Ammon's horn (tissue), 1 donor: ENCODE results near the gene KCNQ1.

ENCODE experiments used
- DNase-seq: peaks from one replicate; pipeline ENCODE4 v3.0.0-alpha.2; 2016; ENCODE audit warnings: low spot score

KCNQ1 gene

DNA sequence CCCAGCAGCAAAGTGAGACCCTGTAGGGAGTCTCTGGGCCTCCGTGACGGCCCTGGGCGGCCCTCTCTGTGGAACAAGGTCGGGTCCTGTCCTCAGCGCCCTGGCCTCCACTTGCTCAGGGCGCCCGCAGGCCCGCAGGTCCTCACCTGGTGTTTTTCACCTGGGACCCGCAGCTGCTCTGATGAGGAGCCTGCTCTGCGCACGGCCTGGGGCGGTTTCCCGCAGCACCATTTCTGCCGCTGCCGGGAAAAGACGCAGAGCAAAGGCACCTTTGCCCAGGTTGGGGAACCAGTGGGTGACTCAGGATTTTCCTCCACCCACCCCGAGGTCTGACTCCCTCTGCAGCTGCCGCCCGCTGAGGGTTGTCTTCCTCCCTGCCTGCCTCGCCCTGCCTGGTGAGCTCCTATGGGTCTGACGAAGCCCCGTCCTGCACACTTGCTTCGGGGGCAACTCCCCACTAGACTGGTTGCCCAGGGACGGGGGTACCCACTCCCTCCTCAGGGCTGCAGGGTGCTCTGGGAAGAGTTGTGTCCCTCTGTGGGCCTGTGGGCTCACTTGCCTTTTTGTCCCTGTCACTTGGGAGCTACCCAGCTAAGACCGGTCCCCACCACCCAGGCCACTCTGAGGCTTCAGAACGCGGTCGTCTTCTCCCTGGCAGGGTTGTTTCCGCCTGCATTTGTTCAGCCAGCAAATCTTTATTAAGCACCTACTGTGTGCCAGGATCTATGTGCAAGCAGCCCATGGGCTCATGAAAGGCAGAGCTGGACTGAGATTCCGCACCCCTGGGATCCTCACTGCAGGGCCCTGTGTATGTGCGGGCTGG, 89.5 kb downstream of the KCNQ1 start:
- DNase-seq, result no peak

DNA sequence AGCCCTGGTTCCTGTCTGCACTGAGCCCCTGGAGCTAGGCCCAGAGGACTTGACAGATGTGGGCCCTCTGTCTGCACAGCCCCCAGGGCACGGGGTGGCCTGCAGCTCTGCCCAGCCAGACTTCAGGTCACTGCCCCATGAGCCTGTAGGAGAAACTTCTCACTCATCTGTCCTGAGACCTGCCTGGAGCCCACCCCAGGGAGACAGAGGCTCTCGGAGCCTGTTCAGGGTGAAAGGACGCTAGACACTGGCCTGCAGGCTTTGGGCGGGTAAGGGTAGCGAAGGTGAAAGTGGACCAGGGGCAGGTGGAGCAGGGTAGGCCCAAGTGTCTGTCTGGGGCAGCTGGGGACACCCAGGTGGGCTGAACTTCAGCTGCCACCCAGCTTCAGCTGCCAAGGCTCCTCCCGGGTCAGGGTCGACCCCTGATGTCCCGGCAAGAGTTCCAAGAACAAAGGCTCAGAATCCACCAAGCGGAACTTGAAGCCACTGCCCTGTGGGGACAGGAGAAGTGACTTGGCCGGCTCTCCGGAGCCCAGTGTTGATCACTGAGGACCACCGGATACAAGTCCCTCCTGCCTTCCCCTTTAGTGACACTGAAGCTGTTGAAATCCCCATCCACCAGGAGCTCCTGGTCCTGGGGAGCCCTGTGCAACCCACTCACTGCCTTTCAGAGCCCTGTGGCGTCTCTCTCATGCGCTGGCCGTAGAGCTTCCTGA, 90.3 kb downstream of the KCNQ1 start:
- no peak for DNase-seq

DNA sequence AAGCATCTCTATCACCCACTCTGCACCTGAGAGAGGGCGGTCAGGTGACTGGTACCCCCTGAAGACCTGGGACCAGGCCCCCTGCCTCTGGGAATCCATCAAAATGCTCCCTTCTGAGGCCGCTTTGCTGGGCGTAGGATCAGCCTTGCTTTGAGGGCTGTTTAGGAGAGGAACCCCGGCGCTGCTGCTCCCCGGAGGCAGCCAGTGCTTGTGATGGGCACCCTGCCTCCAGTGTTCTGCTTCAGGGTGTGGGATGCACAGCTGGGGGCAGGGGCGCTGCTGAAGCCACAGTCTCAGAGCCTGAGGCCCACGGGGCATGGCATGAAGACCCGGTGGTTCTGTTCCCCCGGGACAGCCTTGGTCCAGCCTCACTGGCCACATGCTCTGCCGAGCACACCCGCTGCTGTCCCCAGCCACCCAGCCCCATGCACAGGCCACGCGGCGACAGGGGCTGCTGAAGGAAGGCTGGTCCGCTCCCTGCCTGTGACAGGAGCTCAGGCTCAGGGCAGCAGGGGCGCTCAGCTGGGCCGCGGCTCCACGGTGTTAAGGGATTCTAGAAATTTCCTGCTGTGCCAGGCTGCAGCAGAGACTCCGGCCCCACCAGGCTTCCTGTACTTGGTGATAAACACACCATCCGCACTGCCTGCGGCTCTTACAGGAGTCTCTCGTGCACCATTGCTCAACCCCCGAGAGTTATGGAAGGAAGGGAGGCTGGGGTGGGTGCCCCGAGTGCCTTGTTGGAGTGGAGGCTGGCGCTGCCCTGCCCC, 91.0 kb downstream of the KCNQ1 start:
- DNase-seq, result no peak

DNA sequence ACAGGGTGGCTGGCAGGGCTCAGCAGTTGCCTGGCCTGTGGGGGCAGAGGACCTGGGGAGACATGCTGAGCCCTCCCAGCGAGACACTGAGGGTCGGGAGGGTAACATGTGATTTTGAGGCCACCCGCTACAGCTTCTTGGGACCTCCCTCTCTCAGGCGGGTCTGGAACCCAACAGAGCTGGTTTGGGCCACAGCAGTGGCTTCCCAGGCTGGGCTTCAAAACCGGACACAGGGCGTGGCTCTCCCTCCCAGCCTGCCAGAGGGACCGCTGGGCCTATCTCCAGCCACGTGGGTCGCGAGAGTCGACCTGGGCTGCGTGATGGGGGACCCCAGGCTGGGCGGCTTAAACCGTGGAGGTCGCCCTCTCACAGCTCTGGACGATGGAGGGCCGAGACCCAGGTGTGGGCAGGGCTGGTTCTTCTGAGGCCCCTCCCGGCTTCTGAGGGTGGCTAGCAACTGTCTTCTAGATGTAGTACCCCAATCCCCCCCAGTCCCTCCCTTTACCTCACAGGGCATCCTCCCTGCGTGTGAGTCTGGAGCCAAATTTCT, 91.7 kb downstream of the KCNQ1 start:
- DNase-seq, result no peak

DNA sequence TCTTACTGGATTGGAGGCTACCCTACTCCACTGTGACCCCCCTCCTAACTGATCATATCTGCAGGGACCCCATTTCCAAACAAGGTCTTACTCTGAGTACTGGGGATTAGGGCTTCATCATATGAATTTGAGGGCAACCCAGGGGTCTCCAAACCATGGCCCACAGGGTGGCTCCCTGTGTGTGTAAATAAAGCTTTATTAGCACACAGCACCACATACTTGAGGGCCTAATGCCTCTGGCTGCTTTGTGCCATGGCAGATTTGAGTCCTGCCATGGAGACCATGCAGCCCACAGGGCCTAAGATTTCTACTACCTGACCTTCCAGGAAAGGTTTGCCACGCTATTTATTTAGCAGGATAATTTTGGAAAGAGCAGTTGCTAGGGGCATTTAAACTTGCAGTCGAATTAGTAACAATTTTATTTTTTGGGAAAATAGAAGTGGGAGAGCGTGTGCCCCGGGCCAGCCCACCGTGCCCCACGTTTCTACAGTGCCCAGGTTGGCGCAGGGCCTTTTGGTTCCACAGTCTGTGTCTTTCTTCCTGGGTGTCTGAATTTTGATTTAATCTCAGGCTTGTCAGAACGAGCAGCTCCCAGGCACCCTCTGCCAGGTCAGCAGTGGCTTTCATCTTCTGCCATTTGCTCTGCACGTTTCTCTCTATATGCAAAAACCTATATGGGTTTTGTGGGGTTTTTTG, 92.3 kb downstream of the KCNQ1 start:
- DNase-seq, result no peak

DNA sequence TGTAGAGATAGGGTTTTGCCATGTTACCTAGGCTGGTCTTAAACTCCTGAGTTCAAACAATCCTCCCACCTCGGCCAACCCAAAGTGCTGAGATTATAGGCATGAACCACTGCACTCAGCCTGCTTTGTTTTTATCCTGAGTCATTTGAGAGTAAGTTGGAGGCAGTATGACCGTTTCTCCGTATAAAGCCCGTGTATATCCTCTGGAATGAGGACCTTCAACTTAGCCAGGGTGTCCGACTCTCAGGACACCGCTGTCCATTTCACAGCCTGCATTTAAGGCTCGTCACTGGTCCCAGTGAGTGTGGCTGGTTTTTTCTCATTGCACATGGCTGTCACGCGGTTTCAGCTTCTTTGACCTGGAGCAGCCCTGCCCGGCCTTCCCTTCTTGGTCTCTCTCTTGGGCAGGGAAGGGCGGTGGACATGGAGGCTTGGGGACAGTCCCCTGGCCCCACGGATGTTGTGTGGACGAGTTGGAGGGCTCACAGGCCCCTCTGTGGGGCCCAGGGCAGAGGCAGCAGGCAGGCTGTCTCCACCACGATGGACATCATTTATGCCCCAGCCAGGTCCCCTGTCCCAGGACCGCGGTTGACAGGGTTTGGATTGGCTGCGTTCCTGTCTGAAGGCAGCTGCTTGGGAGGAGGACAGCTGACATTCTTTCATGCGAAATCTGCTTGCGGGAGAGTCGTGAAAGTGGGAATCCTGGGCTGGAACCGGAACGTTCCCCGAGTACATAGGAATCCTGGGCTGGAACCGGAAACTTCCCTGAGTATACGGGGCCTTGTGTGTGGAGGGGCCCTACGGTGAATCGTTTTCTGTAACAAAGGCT, 93.3 kb downstream of the KCNQ1 start:
- DNase-seq, result no peak

DNA sequence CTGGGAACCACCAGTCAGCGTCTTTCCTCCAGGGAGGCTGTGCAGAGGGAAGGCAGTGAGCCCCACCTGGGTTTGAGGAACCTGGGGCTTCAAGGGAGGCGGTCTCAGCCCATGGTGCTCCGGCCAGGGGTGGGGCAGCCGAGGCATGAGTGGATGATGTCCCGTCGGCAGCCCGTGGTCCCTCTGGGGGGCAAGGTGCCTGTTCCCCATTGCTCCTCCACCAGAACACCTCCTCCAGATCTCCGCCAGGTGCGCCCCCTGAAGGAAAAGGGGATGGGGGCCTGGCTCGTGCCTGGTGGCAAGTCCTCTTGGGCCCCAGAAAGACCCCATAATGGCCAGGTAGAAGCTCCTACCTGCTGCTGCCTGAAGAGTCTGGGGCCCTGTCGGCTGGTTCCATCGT, 94.1 kb downstream of the KCNQ1 start:
- DNase-seq, result no peak

DNA sequence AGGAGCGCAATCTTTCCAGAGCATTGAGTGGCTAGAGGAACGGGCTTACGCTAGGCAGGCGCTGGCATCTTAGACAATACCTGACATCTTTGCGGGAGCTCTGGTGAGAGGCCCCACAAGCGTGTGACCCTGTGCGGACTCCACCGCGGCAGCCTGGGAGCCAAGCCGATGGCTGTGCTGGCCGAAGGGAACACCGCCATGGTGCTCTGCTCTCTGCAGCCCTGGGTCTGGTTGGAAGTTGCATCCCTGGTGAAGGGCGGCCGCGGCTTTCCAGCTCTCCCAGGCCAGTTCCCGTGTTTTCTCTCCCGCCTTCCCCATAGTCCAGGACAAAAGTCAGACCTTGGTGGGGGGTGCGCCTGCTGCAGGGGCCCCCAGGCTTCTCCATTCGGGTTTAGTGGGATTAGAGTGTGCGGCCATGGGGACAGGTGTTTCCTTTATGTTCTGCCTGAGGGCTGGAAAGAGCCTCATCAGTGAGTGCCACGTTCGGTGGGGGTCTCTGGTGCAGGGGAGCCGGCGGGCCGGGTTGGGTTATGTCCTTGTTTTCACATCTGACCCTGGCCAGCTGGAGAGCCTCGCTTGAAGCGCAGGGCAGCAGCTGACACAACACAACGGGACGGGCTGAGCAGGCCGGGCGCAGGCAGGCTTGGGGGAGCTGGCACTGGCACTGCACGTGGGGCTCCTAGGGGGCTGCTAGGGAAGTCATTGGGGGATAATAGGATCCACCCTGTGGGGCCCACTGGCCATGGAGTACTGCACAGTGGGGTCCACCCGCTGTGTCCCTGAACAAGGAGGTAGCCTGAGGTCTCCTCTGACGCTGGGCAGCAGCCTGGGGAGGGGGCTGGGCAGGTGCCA, 94.8 kb downstream of the KCNQ1 start:
- no peak for DNase-seq

DNA sequence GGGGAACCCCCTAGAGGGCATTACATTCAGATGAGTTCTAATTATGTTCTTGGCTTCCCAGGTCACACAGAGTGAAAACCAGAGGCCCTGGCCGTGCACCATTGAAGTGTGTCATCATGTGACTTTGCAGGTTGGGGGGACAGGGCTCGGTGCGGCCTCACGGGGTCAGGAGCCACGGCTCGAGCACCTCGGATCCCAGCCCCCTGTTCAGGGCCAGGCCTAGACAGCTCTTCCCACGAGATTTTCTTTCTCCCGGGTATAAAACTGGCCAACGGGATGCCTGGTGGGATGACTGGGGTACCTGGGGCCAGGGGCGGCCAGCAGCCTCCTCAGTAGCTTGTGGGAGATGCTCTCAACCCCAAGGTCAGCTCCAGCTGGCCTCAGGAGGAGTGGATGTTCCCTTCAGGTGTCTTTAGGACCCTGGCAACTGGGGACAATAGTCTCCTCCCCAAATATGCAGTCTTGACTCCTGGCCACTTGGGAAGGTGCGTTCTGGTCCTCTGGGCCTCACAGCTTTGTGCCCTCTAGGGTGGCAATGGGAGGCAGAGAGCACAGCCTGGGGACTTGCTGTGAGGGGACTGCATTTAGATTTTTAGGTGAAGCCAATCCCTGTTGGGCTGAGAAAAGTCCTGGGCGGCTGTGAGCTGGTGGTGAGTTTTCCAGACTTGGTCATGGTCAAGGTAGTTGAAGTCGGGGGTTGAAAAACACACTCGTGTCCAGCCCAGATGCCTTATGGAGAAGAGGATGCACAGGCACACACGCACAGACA, 95.6 kb downstream of the KCNQ1 start:
- no peak for DNase-seq

DNA sequence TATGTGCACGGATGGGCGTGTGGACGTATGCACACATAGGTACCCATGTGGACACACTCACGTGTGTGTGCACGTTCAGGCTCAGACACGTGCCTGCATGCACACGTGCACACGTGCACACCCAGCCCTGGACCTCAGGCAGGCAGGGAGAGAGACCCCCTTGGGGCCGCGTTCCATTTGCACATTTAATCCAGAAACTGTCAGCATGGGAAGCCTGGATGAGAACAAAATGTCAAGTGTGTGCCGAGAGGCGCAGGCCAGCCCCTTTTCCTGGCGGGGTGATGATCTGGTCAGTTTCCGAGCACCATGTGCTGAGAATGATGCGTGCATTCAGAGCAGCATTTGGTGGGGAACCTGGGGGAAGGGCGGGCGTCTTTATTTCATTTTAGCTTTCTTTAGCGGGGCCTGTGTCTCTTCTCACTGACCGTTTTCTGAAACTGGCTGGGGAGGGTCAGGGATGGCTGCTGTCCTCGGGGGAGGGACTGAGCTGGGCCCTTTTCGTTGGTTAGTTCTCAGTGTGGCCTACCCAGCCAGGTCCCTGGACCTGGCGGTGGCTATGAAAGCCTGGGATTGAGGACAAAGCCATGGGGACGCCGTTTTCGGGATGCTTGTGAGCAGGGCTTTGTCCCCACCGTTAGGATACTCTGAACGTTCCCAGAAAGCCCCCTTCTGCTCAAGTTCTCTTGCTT, 96.3 kb downstream of the KCNQ1 start:
- DNase-seq, result no peak

DNA sequence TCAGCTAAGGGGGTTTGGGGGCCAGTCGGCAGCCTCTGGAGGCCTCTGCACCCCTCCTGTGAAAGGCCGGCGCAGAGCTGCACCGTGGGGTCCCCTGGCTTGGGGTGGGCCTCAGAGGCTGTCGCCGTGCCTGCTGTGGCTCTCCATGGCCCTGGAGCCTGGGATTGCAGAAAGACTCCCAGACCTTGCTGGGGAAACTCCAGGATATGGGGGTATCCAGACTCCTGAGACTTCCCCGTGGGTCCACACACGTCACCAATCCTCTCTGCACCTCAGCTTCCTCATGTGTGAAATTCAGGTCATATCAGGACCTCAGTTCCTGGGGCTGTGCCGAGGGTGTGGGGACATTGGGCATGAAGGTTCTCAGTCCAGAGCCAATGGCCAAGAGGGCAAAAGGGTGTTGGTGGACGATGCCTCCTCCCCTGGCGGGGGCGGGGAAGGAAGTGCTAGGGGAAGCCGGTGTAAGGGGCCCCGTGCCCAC, 97.1 kb downstream of the KCNQ1 start:
- DNase-seq, result no peak

DNA sequence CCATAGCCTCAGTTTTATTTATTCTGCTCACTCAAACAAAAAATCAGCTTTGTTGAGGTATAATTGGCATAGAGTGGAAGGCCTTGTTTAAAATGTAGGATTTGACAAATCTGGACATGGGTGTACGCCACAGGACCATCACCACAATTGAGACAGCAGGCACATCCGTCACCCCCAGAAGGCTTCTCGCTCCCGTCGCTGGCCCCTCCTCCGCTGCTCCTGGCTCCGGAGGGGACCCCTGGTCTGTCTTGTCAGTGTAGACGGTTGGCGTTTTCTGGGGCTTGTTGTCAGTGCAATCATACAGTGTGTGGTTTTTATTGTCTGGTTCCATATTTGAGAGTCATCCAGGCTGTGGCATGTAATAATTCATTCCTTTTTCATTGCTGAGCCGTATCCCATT, 97.6 kb downstream of the KCNQ1 start:
- DNase-seq, result no peak

DNA sequence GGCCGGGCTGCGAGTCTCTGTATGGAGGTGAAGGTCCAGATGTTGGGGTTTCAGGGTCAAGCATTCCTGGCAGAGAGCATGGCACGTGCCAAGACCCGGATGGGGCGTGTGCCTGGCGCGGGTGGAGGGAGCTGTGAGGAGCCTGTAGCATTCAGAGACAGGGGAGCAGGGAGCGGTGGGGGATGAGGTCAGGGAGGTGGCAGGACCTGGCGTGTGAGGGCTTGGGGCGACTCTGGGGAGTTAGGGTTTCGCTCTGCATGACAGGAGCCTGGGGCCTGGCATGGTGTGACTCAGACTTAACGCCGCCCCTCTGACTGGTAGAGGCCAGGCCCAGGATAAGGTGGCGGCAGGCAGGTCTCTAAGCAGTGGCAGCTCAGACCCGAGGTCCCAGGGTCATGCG, 103.0 kb downstream of the KCNQ1 start:
- DNase-seq, result no peak

DNA sequence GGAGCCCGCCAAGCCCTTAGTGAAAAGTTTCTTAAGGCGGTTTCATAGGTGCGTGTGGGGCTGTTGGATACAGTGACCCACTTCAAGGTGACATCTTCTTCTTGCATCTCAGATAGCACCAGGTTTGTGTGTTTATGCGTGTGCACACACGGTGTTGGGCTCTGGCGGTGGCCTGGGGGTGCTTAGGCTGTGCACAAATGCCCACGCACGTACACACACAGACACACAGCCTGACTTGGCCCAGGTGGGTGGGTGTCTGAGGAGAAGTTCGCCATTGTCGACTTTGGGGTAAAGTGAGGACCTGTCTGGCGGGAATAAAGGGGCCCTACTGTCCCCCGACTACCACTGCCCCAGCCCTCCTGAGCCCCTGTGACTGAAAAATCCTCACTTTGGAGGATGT, 103.8 kb downstream of the KCNQ1 start:
- no peak for DNase-seq

DNA sequence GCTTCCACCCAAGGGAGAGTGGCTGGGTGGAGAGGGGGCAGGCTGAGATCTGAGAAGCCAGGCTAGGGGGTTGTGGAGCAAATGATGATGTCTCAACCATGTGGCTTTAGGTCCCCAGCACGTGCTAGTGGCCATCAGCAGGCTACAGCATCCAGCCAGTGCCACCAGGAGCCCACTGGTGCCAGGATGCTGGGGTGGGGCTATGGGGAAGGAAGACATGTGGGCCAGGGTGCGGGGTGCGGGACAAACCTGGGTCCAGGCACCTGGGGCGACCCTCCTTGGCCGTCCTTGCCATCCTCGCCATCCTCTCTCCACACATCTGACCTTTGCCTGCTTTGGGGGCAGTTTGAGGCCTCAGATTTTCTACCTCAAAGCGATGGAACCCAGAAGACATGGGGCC, 104.3 kb downstream of the KCNQ1 start:
- no peak for DNase-seq

DNA sequence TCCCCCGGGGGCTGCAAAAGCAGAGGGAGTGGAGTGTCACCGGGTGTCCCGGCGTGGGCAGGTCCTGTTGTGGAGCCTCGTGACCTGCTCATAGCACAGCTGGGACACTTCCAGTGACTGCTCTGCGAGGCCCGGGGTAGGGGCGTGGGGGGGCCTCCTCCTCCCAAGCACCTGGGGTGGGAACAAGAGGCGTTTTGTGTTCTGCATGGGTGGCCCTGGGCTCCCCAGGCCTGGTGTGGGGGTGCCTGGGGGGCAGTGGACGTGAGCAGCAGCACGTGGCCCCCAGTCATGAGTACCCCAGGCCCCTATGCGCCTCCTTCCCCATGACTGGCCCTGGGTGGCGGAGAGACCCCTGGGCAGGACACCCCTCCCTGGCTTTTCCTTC, 104.7 kb downstream of the KCNQ1 start:
- no peak for DNase-seq

DNA sequence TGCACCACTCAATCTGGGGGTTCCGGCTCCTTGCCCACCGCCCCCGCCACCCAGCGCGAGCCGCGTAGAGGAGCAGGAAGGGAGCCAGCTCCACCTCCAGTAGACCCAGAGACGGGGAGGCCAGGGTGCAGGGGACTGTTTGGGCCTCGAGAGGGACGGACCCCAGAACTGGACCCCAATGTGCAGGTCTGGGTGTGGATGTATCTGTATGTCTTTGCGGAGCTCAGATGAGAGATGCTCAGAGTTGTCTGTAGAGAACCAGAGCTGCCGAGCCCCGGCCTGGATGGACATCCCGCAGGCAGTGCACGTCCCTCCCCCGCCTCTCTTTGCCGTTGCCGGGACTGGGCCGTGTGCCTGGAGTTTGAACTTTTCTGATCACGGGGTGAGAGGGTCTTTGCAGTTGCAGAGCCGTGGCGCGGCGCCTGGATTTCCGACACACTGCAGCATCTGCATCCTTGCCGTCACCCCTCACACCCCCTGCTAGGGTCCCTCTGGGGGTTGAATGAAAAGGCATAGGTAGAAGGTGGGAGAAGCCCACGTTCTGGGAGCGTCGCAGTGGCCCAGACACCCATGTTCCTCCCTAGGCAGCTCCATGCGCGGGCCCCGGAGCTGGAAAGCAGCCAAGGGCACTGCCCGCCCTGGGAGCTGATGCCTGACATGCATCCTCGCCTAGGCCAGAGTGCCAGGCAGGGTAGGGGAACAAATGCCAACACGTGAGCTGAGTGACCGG, 105.2 kb downstream of the KCNQ1 start:
- no peak for DNase-seq

DNA sequence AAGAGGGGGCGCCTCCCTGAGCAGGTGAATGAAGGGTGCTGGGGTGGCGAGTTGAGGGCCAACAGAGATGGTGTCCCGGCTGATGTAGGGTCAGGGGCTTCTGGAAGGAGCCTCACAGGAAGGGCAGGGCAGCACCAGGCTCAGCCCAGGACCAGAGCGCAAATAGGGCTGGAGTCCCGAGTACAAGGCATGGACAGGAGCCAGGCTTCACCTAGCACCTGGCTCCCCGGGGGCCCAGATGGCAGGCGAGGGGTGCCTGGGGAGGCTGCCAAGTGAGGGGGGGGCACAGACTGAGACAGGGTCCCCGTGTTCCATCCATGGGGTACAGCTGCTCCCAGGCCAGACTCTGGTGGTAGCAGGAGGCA, 105.8 kb downstream of the KCNQ1 start:
- DNase-seq, result no peak
